Suprapubic skin (tissue), 4 donors: Measurements from ENCODE around the gene PRAMEF14.
"Not testable (repeated sequence)": the region's sequence is repeated elsewhere in the genome, so short reads cannot be mapped to it uniquely, and the experiment has no call there.

Experiments
- EP300 ChIP-seq: sonication (generic); formaldehyde crosslinking; IDR thresholded peaks from one replicate; pipeline ENCODE4 v1.6.1; 2017; ENCODE audit warnings: antibody characterized with exemption
- POLR2A ChIP-seq, 2 donors: fragments of 450-650 bp; IDR thresholded peaks; one replicate each; pipeline ENCODE4 v1.6.1; 2017; ENCODE audit warnings: antibody characterized with exemption in 2 of 2, mild to moderate bottlenecking in 2 of 2, moderate library complexity in 2 of 2
- POLR2AphosphoS5 ChIP-seq, 3 donors: sonication (generic); formaldehyde crosslinking; IDR thresholded peaks; one replicate each; pipeline ENCODE4 v1.6.1; 2017; ENCODE audit warnings: antibody characterized with exemption in 3 of 3
- TF ChIP-seq, protein P1 (sequence below), 2 donors: fragments of 200-600 bp in 1 of 2; fragments of 450-650 bp in 1 of 2; sonication (generic) in 1 of 2; IDR thresholded peaks; one replicate each; pipeline ENCODE4 v1.5.1; 2016 to 2019; ENCODE audit warnings: antibody characterized with exemption in 2 of 2, mild to moderate bottlenecking in 1 of 2, moderate library complexity in 1 of 2

DNA sequence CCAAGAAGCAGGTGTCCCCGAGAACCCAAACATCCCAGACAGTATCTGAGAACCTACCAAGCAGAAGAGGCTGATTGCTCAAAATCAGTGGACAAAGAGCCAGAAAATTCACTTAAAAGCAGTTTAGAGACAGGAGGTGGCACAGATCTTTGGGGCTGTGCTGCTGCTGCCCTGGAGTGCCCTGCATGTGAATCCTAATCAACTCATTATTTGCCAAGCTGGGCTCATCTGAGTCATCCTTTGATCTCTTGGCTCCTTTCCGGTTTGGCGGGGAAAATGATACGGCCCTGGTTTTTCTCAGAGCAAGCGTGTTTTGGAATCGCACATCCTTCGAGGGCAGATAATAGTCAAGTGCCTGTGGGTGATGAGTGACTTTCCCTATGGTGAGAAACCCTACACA lies 15.4 kb upstream of the PRAMEF14 start:
- TF ChIP-seq, protein P1, sequence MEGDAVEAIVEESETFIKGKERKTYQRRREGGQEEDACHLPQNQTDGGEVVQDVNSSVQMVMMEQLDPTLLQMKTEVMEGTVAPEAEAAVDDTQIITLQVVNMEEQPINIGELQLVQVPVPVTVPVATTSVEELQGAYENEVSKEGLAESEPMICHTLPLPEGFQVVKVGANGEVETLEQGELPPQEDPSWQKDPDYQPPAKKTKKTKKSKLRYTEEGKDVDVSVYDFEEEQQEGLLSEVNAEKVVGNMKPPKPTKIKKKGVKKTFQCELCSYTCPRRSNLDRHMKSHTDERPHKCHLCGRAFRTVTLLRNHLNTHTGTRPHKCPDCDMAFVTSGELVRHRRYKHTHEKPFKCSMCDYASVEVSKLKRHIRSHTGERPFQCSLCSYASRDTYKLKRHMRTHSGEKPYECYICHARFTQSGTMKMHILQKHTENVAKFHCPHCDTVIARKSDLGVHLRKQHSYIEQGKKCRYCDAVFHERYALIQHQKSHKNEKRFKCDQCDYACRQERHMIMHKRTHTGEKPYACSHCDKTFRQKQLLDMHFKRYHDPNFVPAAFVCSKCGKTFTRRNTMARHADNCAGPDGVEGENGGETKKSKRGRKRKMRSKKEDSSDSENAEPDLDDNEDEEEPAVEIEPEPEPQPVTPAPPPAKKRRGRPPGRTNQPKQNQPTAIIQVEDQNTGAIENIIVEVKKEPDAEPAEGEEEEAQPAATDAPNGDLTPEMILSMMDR (IDR thresholded peaks at IDR 0.05): not testable (repeated sequence)
- TF ChIP-seq EP300; POLR2AphosphoS5 (IDR thresholded peaks at IDR 0.05); POLR2A (IDR thresholded peaks at IDR 0.05): not testable (repeated sequence)
